ENCODE results near the gene GPATCH8.

GRCh38 chr17:44548376-44549230 lies 45.4 kb upstream of the GPATCH8 start:
- TF ChIP-seq TARDBP (IDR thresholded peaks at IDR 0.05) (no peak), HMG20A (CRISPR knock-in tag; conservative IDR thresholded peaks at IDR 0.05) (no peak), RAD21 (CRISPR knock-in tag; conservative IDR thresholded peaks at IDR 0.05 in 1 of 2, IDR thresholded peaks at IDR 0.05 in 1 of 2) (no peak), HDGF (IDR thresholded peaks at IDR 0.05) (no peak), ZKSCAN1 (IDR thresholded peaks at IDR 0.05; ENCODE audit: low read depth, low read length) (no peak), POLR2AphosphoS2 (IDR thresholded peaks at IDR 0.05; ENCODE audit: low read length) (no peak), SRF (CRISPR knock-in tag; IDR thresholded peaks at IDR 0.05) (no peak), KLF16 (IDR thresholded peaks at IDR 0.05) (no peak), SIRT6 (IDR thresholded peaks at IDR 0.05; ENCODE audit: low read depth, low read length) (no peak), EP300 (IDR thresholded peaks at IDR 0.05; ENCODE audit: low read length) (no peak)
- TF ChIP-seq, protein P1, sequence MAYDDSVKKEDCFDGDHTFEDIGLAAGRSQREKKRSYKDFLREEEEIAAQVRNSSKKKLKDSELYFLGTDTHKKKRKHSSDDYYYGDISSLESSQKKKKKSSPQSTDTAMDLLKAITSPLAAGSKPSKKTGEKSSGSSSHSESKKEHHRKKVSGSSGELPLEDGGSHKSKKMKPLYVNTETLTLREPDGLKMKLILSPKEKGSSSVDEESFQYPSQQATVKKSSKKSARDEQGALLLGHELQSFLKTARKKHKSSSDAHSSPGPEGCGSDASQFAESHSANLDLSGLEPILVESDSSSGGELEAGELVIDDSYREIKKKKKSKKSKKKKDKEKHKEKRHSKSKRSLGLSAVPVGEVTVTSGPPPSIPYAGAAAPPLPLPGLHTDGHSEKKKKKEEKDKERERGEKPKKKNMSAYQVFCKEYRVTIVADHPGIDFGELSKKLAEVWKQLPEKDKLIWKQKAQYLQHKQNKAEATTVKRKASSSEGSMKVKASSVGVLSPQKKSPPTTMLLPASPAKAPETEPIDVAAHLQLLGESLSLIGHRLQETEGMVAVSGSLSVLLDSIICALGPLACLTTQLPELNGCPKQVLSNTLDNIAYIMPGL (CRISPR knock-in tag; IDR thresholded peaks at IDR 0.05): no peak
- TF ChIP-seq, protein P2, sequence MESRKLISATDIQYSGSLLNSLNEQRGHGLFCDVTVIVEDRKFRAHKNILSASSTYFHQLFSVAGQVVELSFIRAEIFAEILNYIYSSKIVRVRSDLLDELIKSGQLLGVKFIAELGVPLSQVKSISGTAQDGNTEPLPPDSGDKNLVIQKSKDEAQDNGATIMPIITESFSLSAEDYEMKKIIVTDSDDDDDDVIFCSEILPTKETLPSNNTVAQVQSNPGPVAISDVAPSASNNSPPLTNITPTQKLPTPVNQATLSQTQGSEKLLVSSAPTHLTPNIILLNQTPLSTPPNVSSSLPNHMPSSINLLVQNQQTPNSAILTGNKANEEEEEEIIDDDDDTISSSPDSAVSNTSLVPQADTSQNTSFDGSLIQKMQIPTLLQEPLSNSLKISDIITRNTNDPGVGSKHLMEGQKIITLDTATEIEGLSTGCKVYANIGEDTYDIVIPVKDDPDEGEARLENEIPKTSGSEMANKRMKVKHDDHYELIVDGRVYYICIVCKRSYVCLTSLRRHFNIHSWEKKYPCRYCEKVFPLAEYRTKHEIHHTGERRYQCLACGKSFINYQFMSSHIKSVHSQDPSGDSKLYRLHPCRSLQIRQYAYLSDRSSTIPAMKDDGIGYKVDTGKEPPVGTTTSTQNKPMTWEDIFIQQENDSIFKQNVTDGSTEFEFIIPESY (CRISPR knock-in tag; IDR thresholded peaks at IDR 0.05): no peak
- TF ChIP-seq, protein P3, sequence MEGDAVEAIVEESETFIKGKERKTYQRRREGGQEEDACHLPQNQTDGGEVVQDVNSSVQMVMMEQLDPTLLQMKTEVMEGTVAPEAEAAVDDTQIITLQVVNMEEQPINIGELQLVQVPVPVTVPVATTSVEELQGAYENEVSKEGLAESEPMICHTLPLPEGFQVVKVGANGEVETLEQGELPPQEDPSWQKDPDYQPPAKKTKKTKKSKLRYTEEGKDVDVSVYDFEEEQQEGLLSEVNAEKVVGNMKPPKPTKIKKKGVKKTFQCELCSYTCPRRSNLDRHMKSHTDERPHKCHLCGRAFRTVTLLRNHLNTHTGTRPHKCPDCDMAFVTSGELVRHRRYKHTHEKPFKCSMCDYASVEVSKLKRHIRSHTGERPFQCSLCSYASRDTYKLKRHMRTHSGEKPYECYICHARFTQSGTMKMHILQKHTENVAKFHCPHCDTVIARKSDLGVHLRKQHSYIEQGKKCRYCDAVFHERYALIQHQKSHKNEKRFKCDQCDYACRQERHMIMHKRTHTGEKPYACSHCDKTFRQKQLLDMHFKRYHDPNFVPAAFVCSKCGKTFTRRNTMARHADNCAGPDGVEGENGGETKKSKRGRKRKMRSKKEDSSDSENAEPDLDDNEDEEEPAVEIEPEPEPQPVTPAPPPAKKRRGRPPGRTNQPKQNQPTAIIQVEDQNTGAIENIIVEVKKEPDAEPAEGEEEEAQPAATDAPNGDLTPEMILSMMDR (IDR thresholded peaks at IDR 0.05 in 2 of 3, conservative IDR thresholded peaks at IDR 0.05 in 1 of 3; ENCODE audit: insufficient read depth in 2 of 3, low read depth in 1 of 3, low read length in 3 of 3): no peak
- TF ChIP-seq, protein P4, sequence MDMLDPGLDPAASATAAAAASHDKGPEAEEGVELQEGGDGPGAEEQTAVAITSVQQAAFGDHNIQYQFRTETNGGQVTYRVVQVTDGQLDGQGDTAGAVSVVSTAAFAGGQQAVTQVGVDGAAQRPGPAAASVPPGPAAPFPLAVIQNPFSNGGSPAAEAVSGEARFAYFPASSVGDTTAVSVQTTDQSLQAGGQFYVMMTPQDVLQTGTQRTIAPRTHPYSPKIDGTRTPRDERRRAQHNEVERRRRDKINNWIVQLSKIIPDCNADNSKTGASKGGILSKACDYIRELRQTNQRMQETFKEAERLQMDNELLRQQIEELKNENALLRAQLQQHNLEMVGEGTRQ (CRISPR knock-in tag; IDR thresholded peaks at IDR 0.05): no peak

All from K562 (cell line).